Fibroblast of skin of right biceps (primary cell): ENCODE data around the gene ZNF232.
"Not testable (repeated sequence)": the region's sequence is repeated elsewhere in the genome, so short reads cannot be mapped to it uniquely, and the experiment has no call there.

ENCODE experiments used
- DNase-seq: peaks from one replicate; pipeline ENCODE4 v3.0.0-alpha.2; 2013

The ZNF232 gene

DNA sequence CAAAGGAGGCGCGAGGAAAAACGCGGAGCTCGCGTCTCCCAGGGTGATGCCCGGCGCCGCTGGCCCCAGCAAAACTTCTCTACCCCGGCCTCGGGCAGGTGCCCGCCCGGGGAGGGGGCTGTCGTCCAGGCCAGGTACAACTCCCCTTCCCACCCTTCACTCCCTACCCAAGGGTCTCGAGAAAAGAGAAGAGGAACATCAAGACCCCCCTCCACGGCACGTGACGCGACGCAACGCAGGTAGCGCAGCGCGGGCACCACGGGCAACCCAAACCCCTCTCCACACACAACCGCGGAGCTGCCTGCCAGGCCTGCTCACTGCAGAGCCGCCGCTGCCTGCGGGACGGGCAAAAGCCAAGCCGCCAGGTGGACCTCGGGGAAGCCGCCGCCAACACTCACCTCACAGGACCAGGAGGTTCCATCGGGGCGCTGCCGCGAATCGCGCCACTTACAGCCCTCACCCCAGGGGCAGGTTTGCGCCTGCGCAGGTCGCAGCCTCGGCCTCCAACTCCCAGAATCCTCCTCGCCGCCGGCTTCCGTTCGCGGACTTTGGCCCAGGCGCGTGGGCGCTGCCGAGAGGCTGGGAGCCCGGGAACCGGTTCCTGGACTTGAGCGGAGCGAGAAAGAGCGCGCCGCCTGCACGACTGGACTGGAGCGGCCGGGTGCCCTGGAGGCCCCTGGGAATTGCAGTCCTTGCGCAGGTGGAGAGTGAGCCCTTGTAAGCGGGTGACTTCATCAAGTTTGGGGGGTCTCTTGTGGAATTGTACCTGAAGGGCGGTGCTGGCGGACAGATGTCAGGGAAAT is at the start of gene ZNF232:
ZNF232 (minus strand) TSS at position 477 of the 803 bp plus-strand sequence; CDS start at position 421, 56 bp downstream.
- DNase-seq = peak; percentile 92

GRCh38 chr17:5160702-5161101 is 49.0 kb upstream of the ZNF232 start:
- DNase-seq = not testable (repeated sequence)

GRCh38 chr17:5146122-5146521 is 34.4 kb upstream of the ZNF232 start:
- DNase-seq = not testable (repeated sequence)

DNA sequence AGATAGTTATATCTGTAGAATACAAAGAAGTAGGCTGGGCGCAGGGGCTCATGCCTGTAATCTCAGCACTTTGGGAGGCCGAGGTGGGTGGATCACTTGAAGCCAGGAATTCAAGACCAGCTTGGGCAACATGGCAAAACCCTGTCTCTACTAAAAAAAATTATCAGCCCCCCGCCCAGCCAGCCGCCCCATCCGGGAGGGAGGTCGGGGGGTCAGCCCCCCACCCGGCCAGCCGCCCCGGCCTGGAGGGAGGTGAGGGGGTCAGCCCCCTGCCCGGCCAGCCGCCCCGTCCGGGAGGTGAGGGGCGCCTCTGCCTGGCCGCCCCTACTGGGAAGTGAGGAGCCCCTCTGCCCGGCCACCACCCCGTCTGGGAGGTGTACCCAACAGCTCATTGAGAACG is 31.2 kb upstream of the ZNF232 start:
- not testable (repeated sequence) for DNase-seq

DNA sequence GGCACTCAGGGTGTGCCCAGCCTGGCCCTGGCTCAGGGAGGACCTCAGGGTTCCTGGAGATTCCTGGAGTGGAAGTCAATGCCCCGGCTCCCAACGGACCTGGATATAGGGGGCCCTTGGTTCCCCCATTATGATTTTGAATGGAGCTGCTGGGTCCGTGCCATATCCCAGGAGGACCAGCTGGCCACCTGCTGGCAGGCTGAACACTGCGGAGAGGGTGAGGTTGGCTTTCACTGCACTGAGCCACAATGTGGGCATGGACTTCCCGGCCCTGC is 27.7 kb upstream of the ZNF232 start:
- no peak for DNase-seq

- DNase-seq = no peak
These were observed 27.2 kb upstream of the ZNF232 start for GRCh38 chr17:5138616-5139457.

- DNase-seq = not testable (repeated sequence)
These were observed 26.5 kb upstream of the ZNF232 start for GRCh38 chr17:5138198-5138544.

DNA sequence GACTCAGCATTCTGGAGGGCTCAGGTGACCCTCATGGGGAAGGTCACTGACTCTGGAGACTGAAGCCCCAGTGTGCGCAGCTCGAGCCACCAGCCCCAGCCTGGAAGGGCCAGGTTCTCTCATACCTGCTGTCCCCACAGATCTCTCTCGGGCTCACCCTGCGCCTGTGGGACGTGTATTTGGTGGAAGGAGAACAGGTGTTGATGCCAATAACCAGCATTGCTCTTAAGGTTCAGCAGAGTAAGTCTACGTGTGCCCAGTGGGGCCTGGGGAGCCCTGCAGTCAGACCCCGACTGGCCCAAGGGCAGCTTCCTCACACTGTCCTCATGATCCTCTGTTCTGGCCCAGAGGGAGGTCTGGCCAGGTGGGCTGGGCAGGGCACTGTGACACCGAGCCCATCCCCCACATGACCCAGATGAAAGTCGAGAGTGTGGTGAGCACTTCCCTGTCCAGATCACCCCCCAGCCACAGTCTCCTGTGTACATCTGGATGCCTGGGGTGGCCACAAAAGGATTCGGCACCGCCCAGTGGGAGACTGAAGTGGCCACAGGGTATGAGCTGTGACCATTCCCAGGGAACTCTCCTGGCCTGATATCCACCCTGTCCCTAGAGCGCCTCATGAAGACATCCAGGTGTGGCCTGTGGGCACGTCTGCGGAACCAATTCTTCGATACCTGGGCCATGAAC is 26.0 kb upstream of the ZNF232 start:
- DNase-seq = not testable (repeated sequence)

DNA sequence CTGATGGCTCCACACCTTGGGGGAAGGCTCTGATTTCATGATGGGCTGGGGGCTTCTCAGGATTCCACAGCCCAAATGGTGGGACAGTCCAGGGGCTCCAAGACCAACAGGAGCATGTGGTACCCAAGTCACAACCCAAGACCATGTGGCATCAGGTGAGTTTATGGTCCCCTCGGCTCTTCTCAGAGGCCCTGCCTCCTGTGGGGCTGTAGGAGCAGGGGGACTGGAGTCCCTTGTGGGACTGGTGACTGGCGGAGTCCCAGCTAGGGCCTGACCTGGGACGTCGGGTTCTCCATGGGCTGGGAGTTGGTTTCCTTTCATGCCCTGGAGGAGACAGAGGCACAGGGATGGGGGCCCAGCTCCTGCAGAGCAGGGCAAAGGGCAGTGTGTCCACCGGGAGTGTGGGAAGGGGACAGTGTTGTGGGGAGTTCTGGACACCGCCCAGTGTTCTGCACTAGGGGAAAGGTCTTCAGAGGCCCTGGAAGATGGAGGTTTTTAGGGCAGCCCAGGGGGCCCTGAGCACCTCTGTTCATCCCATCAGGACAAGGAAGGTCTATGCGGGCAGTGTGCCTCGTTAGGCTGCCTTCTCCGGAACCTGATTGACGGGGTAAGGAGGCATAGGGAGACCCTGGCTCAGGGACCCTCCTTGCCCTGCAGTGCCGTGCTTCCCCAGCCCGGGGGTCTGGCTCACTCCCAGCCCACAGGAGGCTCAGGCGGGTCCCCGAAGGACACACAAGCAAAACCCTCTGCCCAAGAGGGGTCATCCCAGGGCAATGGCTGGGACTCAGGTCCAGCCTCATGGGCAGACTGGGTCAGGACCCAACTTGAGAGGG is 25.1 kb upstream of the ZNF232 start:
- DNase-seq = not testable (repeated sequence)

- no peak for DNase-seq
These were observed 24.3 kb upstream of the ZNF232 start for GRCh38 chr17:5135726-5136579.

DNA sequence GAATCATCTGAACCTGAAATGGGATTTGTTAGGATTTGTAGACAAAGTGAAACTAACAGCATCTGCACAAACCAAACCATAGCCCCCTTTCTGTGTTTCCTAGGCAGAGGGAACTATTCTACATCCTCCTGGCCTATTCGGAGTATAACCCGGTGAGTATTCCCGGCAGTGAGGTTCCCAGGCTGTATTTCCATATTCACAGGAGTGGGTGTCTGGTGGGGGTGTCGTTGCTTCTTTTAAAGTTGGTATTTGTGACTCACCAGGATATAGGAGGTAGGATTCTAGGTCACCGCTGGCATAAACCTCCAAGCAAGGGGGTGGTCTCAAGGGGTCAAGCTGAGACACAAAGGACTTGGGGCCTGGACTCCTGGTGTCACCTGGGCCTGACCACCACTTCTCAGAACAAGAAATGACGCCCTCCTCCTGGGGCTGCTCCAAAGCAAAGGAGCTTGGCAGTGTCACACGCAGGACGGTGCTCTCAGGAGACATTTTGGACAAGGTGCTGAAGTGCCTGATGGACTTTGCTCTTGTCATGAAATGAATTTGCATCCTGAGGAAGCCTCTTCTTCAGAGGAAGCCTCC is 23.5 kb upstream of the ZNF232 start:
- DNase-seq = not testable (repeated sequence)

DNA sequence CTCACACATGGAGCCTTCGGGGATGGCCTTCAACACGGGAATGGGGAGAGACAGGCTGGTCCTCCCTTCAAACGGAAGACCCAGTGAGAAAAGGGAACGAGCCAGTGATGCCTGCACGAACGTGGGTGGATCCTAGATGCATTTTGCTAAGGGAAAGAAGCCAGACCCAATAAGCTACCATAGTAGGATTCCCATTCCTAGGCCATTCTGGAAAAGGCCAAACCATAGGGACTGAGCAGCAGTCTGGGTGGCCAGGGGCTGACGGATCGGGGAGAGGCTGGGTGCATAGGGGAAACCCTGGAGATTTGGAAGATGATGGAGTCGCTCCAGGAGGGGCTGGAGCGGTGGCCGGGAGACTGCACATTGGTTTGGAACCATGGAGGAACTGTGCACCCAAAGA is 22.9 kb upstream of the ZNF232 start:
- DNase-seq = not testable (repeated sequence)

GRCh38 chr17:5133961-5134360 is 22.3 kb upstream of the ZNF232 start:
- not testable (repeated sequence) for DNase-seq

GRCh38 chr17:5133311-5133710 is 21.6 kb upstream of the ZNF232 start:
- DNase-seq = no peak

DNA sequence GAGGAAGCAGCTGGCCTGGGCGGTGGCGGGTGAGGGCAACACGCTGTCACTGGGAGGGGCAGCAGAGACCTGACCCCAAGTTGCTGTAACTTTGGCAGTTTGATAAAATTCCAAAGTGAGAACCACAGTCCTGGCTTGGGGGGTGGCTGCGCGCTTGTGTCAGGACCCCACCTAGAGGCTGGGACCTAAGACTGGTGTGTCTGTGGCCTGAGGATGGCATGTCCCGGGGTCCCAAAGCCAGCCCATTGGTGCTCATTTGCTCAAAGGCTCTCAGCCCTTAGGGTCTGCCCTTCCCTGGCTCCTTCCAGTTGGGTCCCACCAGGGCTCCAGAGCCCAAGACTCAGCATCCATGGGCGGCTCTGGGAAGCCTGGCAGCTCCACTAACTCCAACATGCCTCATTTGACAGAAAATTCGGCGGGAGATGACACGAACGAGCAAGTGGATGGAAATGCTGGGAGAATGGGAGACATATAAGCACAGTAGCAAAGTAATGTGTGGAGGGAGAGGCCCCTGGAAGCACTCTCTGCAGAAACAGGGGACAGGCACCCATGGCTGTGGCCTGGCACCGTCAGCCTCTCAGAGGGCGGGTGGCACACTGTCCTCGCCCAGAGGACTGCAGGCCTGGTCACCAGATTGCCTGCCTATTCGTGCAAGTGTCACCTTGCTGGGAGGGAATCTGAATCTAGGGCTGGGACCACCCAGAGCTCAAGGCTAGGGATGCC is 21.0 kb upstream of the ZNF232 start:
- not testable (repeated sequence) for DNase-seq

DNA sequence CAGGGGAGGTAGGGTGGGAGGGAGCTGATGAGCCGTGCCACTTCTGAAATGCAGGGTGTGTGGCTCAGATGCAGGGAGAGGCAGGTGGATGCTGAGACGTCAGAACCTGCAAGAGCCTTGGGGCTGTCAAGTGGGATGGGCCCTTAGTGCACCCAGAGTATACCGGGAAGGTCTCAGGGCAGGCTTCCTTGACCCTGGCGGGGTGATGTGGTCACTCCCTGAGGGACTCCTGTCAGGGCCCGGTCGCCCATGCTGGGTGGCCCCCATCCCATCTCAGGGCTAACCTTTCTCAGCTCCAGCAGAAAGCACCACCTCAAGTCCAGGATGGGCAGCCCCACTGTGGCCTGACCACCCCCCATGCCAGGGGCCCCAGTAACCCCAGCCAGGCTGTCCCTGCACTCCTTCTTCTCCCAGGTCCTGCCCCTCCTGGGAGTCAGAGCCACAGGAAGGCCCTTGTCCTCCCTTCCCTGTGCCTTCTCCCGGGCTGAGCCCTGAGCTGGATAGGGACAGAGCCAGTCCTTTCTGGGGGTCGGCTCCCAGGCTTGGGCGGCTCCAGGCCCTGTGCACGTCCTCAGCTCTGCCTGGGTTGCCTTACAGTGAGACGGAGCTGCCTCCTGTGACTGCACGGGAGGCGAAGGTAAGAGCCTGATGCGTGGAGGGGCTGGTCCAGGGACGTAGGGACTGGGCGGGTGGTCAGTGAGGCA is 20.3 kb upstream of the ZNF232 start:
- not testable (repeated sequence) for DNase-seq

GRCh38 chr17:5131146-5131715 is 19.6 kb upstream of the ZNF232 start:
- DNase-seq = no peak

- DNase-seq = not testable (repeated sequence)
These were observed 19.0 kb upstream of the ZNF232 start for GRCh38 chr17:5130687-5131086.

GRCh38 chr17:5130261-5130660 is 18.6 kb upstream of the ZNF232 start:
- not testable (repeated sequence) for DNase-seq
